Neural progenitor cell (in vitro differentiated cells): ENCODE data around the gene MSX2. TPM values are rescaled to one million over a fixed set of nuclear protein-coding genes. Genes with fewer than 3 reads are reported as not detected.

Experiments
- DNase-seq: peaks from one replicate; pipeline ENCODE4 v3.0.0-alpha.2; 2016; ENCODE audit warnings: low spot score
- H2AFZ ChIP-seq: fragments of 200-600 bp; sonication (generic); replicated peaks from 2 replicates; pipeline ENCODE4 v1.6.1; 2016; ENCODE audit warnings: antibody characterized with exemption
- H3F3A ChIP-seq: fragments of 200-600 bp; sonication (generic); 2 replicates; pipeline ENCODE4 v1.6.1; 2016; ENCODE audit warnings: antibody characterized with exemption, low read depth
- H3K27ac ChIP-seq: fragments of 200-600 bp; sonication (generic); 2 replicates; pipeline ENCODE4 v1.5.1; 2016; ENCODE audit warnings: mild to moderate bottlenecking
- H3K27me3 ChIP-seq: fragments of 200-600 bp; sonication (generic); 2 replicates; pipeline ENCODE4 v1.6.1; 2016; ENCODE audit warnings: mild to moderate bottlenecking, moderate library complexity
- H3K36me3 ChIP-seq: fragments of 200-600 bp; sonication (generic); 2 replicates; pipeline ENCODE4 v1.5.1; 2016
- H3K4me1 ChIP-seq: fragments of 200-600 bp; sonication (generic); 2 replicates; pipeline ENCODE4 v1.6.1; 2016; ENCODE audit warnings: mixed run types
- H3K4me2 ChIP-seq: fragments of 200-600 bp; sonication (generic); 2 replicates; pipeline ENCODE4 v1.6.1; 2016
- H3K4me3 ChIP-seq: fragments of 200-600 bp; sonication (generic); 2 replicates; pipeline ENCODE4 v1.5.1; 2016
- H3K79me2 ChIP-seq: fragments of 200-600 bp; sonication (generic); 2 replicates; pipeline ENCODE4 v1.6.1; 2016; ENCODE audit warnings: low read depth
- H3K9ac ChIP-seq: fragments of 200-600 bp; sonication (generic); 2 replicates; pipeline ENCODE4 v1.6.1; 2016
- H3K9me3 ChIP-seq: fragments of 200-600 bp; sonication (generic); 2 replicates; pipeline ENCODE4 v1.5.1; 2016; ENCODE audit warnings: low read depth
- H4K20me1 ChIP-seq: fragments of 200-600 bp; sonication (generic); 2 replicates; pipeline ENCODE4 v1.6.1; 2016; ENCODE audit warnings: low read depth
- H3K27ac Mint-ChIP-seq: 3 replicates; pipeline ENCODE4 v1.8.0; 2021; ENCODE audit warnings: mixed read lengths
- H3K27me3 Mint-ChIP-seq: 2 replicates; pipeline ENCODE4 v1.8.0; 2022; ENCODE audit warnings: low read depth, mild to moderate bottlenecking, inconsistent platforms, moderate library complexity, mixed read lengths; ENCODE audit not compliant: insufficient read depth
- H3K36me3 Mint-ChIP-seq: 3 replicates; pipeline ENCODE4 v1.8.0; 2021; ENCODE audit warnings: mixed read lengths
- H3K4me1 Mint-ChIP-seq: 3 replicates; pipeline ENCODE4 v1.8.0; 2021; ENCODE audit warnings: mixed read lengths
- H3K4me3 Mint-ChIP-seq: 3 replicates; pipeline ENCODE4 v1.8.0; 2021; ENCODE audit warnings: mild to moderate bottlenecking, moderate library complexity, mixed read lengths
- H3K9me3 Mint-ChIP-seq: 3 replicates; pipeline ENCODE4 v1.8.0; 2020; ENCODE audit warnings: mixed read lengths
- EZH2 ChIP-seq: fragments of 200-600 bp; sonication (generic); IDR thresholded peaks from 2 replicates; pipeline ENCODE4 v1.6.1; 2017; ENCODE audit warnings: antibody characterized with exemption, mild to moderate bottlenecking, moderate library complexity
- EZH2phosphoT487 ChIP-seq: fragments of 200-600 bp; sonication (generic); IDR thresholded peaks from 2 replicates; pipeline ENCODE4 v1.6.1; 2017; ENCODE audit warnings: antibody characterized with exemption
- total RNA-seq: library from RNA; depleted of rRNA; stranded (reverse); fragments of >200 nt; gene quantifications from 2 replicates; pipeline ENCODE4 v1.2.3, GENCODE V29; 2015; ENCODE audit warnings: low replicate concordance
- TF ChIP-seq, protein P1 (sequence below): fragments of 200-600 bp; sonication (generic); IDR thresholded peaks from 2 replicates; pipeline ENCODE4 v1.5.1; 2017; ENCODE audit warnings: antibody characterized with exemption, mild to moderate bottlenecking

MSX2 gene
- total RNA-seq, 1 donor from 2014 or later = 0.30 TPM

DNA sequence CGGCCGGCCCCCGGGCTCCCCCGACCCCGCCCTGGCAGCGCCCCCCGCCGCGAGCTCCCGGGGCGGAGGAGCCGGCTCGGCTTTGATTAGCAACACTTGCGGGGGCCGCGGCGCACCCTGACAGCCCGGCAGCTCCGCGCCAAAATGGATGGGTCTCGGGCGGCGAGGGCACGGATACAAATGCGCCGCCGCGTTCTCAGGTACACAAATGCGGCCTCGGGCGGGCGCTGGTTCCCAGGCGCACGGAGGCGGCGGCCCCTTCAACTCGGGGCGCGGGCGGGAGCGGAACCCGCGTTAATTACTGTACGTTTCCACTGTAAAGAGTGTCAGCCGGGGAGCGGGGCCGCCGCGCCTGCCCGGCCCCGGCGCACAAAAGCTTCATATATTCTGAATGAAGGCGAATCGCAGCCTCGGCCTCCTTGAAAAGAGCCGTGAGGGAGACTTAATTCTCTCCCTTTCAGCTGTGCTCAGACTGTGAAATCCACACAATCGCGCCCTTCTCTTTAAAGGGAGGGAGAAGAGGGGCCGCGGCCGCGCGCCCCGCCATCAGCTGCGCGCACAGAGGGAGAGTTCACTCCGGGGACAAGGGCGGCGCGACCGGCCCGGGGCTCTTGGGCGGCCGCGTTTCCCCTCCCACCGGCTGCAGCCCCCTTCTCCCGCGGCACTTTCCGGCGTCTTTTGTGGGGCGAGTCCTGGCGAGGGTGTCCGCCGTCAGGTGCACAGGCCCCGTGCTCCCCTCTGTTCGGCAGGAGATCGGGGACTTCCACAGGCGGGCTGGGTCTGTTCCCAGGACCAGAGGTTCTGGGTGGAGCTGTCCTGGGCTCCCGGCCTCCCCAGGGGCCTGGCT, 27.0 kb downstream of the MSX2 start:
- Histone ChIP-seq H3K4me3 (peak overlapping the region; percentile 68), H3K4me2 (peak overlapping the region; percentile 98), H3K9ac (no peak overlapping the region), H3K4me1 (no peaks in the 10 kb centered on the region), H3K27me3 (peaks cover 82% of the 10 kb centered on the region), H3K27ac (no peak overlapping the region), H4K20me1 (no peaks in the 10 kb centered on the region), H3K79me2 (no peaks in the 10 kb centered on the region), H3F3A (peaks cover 25% of the 10 kb centered on the region), H3K36me3 (no peaks in the 10 kb centered on the region), H2AFZ (peak overlapping the region; percentile 87), H3K9me3 (no peaks in the 10 kb centered on the region)
- Mint-ChIP-seq H3K4me1 (peaks cover 11% of the 10 kb centered on the region), H3K9me3 (no peaks in the 10 kb centered on the region), H3K36me3 (peaks cover 2% of the 10 kb centered on the region), H3K27ac (no peak overlapping the region), H3K27me3 (peaks cover 23% of the 10 kb centered on the region), H3K4me3 (peak overlapping the region; percentile 85)
- peak; percentile 83 for DNase-seq
- peak; percentile 80 for TF ChIP-seq EZH2
- TF ChIP-seq, protein P1, sequence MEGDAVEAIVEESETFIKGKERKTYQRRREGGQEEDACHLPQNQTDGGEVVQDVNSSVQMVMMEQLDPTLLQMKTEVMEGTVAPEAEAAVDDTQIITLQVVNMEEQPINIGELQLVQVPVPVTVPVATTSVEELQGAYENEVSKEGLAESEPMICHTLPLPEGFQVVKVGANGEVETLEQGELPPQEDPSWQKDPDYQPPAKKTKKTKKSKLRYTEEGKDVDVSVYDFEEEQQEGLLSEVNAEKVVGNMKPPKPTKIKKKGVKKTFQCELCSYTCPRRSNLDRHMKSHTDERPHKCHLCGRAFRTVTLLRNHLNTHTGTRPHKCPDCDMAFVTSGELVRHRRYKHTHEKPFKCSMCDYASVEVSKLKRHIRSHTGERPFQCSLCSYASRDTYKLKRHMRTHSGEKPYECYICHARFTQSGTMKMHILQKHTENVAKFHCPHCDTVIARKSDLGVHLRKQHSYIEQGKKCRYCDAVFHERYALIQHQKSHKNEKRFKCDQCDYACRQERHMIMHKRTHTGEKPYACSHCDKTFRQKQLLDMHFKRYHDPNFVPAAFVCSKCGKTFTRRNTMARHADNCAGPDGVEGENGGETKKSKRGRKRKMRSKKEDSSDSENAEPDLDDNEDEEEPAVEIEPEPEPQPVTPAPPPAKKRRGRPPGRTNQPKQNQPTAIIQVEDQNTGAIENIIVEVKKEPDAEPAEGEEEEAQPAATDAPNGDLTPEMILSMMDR = no peak
- TF ChIP-seq EZH2phosphoT487 = peak; percentile 66

DNA sequence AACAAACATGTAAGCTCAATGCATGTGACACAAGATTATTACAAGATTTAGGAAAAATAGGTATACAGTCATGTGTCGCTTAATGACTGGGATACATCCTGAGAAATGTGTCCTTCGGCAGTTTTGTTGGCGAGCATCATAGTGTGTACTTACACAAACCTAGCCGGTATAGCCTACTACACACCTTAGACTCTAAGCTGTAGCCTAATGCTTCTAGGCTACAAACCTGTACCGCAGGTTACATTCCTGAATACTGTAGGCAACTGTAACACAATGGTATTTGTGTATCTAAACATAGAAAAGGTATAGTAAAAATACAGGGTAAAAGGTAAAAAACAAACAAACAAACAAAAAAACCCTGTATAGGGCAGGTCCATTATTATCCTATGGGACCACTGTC, 27.7 kb downstream of the MSX2 start:
- Mint-ChIP-seq H3K4me1 (peaks cover 9% of the 10 kb centered on the region), H3K9me3 (no peaks in the 10 kb centered on the region), H3K36me3 (peaks cover 2% of the 10 kb centered on the region), H3K27ac (no peak overlapping the region), H3K27me3 (peaks cover 23% of the 10 kb centered on the region), H3K4me3 (peak overlapping the region; percentile 85)
- no peak for DNase-seq
- no peaks in the 10 kb centered on the region for H3K36me3 ChIP-seq
- no peak overlapping the region for H3K27ac ChIP-seq
- H2AFZ ChIP-seq = no peak overlapping the region
- H3K79me2 ChIP-seq = no peaks in the 10 kb centered on the region
- H3K9ac ChIP-seq = no peak overlapping the region
- peak overlapping the region; percentile 68 for H3K4me3 ChIP-seq
- no peaks in the 10 kb centered on the region for H3K4me1 ChIP-seq
- H3K4me2 ChIP-seq = peak overlapping the region; percentile 98
- peaks cover 74% of the 10 kb centered on the region for H3K27me3 ChIP-seq
- peaks cover 25% of the 10 kb centered on the region for H3F3A ChIP-seq
- H4K20me1 ChIP-seq = no peaks in the 10 kb centered on the region
- TF ChIP-seq EZH2phosphoT487 = no peak
- TF ChIP-seq, protein P1 = no peak
- no peak for TF ChIP-seq EZH2
- no peaks in the 10 kb centered on the region for H3K9me3 ChIP-seq

DNA sequence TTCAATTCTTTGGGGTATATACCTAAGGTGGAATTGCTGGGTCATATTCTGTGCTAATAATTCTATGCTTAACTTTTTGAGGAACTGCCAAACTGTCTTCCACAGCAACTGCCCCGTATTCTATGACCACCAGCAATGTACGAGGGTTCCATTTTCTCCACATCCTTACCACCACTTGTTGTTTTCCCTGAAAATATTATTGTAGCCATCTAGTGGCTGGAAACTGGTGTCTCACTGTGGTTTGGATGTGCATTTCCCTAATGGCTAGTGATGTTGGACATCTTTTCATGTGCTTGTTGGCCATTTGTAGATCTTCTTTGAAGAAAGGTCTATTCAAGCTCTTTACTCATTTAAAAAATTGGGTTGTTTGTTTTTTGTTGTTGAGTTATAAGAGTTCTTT, 30.7 kb downstream of the MSX2 start:
- Histone ChIP-seq H3K9ac (no peak overlapping the region), H3K27ac (no peak overlapping the region), H2AFZ (no peak overlapping the region), H3F3A (peaks cover 24% of the 10 kb centered on the region), H4K20me1 (no peaks in the 10 kb centered on the region), H3K4me1 (no peaks in the 10 kb centered on the region), H3K9me3 (no peaks in the 10 kb centered on the region), H3K4me2 (no peak overlapping the region), H3K79me2 (no peaks in the 10 kb centered on the region), H3K36me3 (no peaks in the 10 kb centered on the region), H3K27me3 (peaks cover 44% of the 10 kb centered on the region), H3K4me3 (no peak overlapping the region)
- DNase-seq = peak; percentile 14
- Mint-ChIP-seq H3K4me3 (no peak overlapping the region), H3K9me3 (no peaks in the 10 kb centered on the region), H3K27me3 (peaks cover 7% of the 10 kb centered on the region), H3K36me3 (no peaks in the 10 kb centered on the region), H3K27ac (no peak overlapping the region), H3K4me1 (peaks cover 7% of the 10 kb centered on the region)
- TF ChIP-seq, protein P1 = peak; percentile 46
- no peak for TF ChIP-seq EZH2
